ENCODE data around the gene GPC6.

GPC6 gene

DNA sequence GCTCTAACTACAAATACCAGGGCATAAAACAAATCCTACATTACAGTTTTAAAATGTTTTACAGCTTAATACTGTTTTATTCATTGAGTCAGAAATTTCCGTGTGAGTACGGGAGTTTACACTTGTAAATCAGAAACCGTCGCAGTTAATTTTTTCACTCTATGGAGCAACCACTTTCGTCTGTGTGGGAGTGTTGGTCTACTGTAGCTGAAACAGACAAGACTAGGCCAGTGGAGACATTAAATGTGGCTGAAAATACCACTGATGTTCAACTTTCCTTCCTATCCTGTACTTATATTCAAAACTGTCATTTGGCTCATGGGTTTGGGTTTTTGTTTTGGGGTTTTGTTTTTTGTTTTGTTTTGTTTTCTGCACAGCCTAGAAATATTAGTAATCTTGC is 984.2 kb downstream of the GPC6 start:
- in situ Hi-C loops (cut with MboI; ENCODE audit: low sequenced_read_pairs): no loop called here
- Histone ChIP-seq H3K4me1 (peaks cover 37% of the 10 kb centered on the region), H3K36me3 (replicated peaks) (no peaks in the 10 kb centered on the region), H3K4me3 (no peak overlapping the region), H3K9me3 (no peaks in the 10 kb centered on the region), H3K27me3 (ENCODE audit: low read depth) (no peaks in the 10 kb centered on the region)
- DNase-seq (ENCODE audit: low spot score in 2 of 2): no peak

GRCh38 chr13:94212196-94212595 is 985.6 kb downstream of the GPC6 start:
- Histone ChIP-seq H3K4me1 (peaks cover 46% of the 10 kb centered on the region), H3K36me3 (replicated peaks) (no peaks in the 10 kb centered on the region), H3K27me3 (ENCODE audit: low read depth) (no peaks in the 10 kb centered on the region), H3K9me3 (no peaks in the 10 kb centered on the region), H3K4me3 (no peak overlapping the region)
- no peak for DNase-seq (ENCODE audit: low spot score in 2 of 2)
- in situ Hi-C loops (cut with MboI; ENCODE audit: low sequenced_read_pairs): no loop called here

DNA sequence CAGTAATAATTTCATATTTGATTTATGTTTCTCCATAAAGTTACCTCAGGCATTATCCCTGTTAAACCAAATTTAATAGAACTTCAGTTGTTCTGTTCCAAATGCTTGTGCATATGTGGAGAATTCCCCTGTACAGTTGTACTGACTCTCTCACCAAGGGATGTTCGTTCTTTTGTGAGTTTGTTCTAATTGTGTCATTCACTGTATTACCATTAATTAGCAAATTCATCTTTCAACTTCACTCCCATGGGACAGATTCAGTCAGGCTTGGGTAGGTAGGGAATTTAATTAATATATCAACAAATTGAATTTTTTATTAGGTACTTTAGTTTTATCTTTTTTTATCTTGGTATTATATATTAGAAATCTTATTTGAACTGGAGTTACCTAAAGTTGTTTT is 987.5 kb downstream of the GPC6 start:
- DNase-seq (ENCODE audit: low spot score in 2 of 2): no peak
- H3K9me3 ChIP-seq: no peaks in the 10 kb centered on the region
- peaks cover 61% of the 10 kb centered on the region for H3K4me1 ChIP-seq
- no peaks in the 10 kb centered on the region for H3K36me3 ChIP-seq (replicated peaks)
- no peaks in the 10 kb centered on the region for H3K27me3 ChIP-seq (ENCODE audit: low read depth)
- no peak overlapping the region for H3K4me3 ChIP-seq
- in situ Hi-C loops (cut with MboI; ENCODE audit: low sequenced_read_pairs): no loop called here

- peak in 1 of 2 experiments; percentile 79 for DNase-seq (ENCODE audit: low spot score in 2 of 2)
- H3K4me1 ChIP-seq: peaks cover 58% of the 10 kb centered on the region
- H3K9me3 ChIP-seq: no peaks in the 10 kb centered on the region
- H3K4me3 ChIP-seq: no peak overlapping the region
- in situ Hi-C loops (cut with MboI; ENCODE audit: low sequenced_read_pairs): no loop called here
- H3K27me3 ChIP-seq (ENCODE audit: low read depth): no peaks in the 10 kb centered on the region
- H3K36me3 ChIP-seq (replicated peaks): no peaks in the 10 kb centered on the region
Observed at GRCh38 chr13:94214975-94215374, 988.4 kb downstream of the GPC6 start.

GRCh38 chr13:94216476-94216875 is 989.9 kb downstream of the GPC6 start:
- Histone ChIP-seq H3K36me3 (replicated peaks) (no peaks in the 10 kb centered on the region), H3K4me1 (peaks cover 47% of the 10 kb centered on the region), H3K27me3 (ENCODE audit: low read depth) (no peaks in the 10 kb centered on the region), H3K4me3 (no peak overlapping the region), H3K9me3 (no peaks in the 10 kb centered on the region)
- in situ Hi-C loops (cut with MboI; ENCODE audit: low sequenced_read_pairs): no loop called here
- no peak for DNase-seq (ENCODE audit: low spot score in 2 of 2)

- in situ Hi-C loops (cut with MboI; ENCODE audit: low sequenced_read_pairs): no loop called here
- DNase-seq (ENCODE audit: low spot score in 2 of 2): no peak
- no peak overlapping the region for H3K4me3 ChIP-seq
- H3K4me1 ChIP-seq: peaks cover 47% of the 10 kb centered on the region
- no peaks in the 10 kb centered on the region for H3K36me3 ChIP-seq (replicated peaks)
- no peaks in the 10 kb centered on the region for H3K27me3 ChIP-seq (ENCODE audit: low read depth)
- no peaks in the 10 kb centered on the region for H3K9me3 ChIP-seq
Observed at GRCh38 chr13:94217370-94217769, 990.8 kb downstream of the GPC6 start.

DNA sequence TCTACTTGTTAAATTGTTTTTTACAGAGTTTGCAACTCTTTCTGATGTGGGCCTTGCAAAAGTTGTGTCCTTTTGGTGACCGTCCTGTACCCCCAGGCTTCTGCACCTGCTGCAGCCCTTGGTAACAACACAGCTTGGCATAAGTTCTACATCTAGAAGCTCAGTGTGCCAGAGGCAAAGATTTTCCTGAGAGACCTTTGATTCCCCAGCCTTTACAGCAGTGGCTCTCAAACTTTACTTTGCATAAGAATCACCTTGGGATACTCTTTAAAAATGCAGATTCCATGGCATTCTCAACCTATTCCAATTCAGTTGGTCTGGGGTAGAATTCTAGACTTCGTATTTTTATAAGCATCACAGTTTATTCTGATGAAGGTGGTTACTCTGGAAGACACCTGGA is 991.9 kb downstream of the GPC6 start:
- peak; percentile 54 to 88 for DNase-seq (ENCODE audit: low spot score in 2 of 2)
- no peaks in the 10 kb centered on the region for H3K36me3 ChIP-seq (replicated peaks)
- H3K27me3 ChIP-seq (ENCODE audit: low read depth): no peaks in the 10 kb centered on the region
- H3K9me3 ChIP-seq: no peaks in the 10 kb centered on the region
- H3K4me3 ChIP-seq: no peak overlapping the region
- in situ Hi-C loops (cut with MboI; ENCODE audit: low sequenced_read_pairs): no loop called here
- peaks cover 47% of the 10 kb centered on the region for H3K4me1 ChIP-seq

DNA sequence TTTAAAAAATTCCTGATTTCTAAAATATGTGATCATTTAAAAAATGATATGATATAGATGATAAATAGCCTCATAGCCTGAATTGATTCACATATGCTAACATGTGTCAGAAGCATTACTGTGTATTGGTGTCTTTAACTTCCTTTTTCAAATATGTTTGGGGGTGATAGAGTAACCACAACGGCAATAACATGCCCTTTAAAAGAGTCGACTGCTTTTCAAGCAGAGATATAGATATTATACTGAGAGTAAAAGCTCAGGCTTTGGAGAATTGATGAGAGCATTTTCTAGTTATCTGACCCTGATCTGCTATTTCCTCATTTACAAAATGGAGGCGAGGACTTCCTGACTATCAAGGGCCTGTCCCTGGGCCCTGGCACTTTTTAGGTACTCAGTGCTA is 992.3 kb downstream of the GPC6 start:
- no peaks in the 10 kb centered on the region for H3K36me3 ChIP-seq (replicated peaks)
- peaks cover 47% of the 10 kb centered on the region for H3K4me1 ChIP-seq
- no peaks in the 10 kb centered on the region for H3K9me3 ChIP-seq
- in situ Hi-C loops (cut with MboI; ENCODE audit: low sequenced_read_pairs): no loop called here
- no peak overlapping the region for H3K4me3 ChIP-seq
- no peak for DNase-seq (ENCODE audit: low spot score in 2 of 2)
- no peaks in the 10 kb centered on the region for H3K27me3 ChIP-seq (ENCODE audit: low read depth)

DNA sequence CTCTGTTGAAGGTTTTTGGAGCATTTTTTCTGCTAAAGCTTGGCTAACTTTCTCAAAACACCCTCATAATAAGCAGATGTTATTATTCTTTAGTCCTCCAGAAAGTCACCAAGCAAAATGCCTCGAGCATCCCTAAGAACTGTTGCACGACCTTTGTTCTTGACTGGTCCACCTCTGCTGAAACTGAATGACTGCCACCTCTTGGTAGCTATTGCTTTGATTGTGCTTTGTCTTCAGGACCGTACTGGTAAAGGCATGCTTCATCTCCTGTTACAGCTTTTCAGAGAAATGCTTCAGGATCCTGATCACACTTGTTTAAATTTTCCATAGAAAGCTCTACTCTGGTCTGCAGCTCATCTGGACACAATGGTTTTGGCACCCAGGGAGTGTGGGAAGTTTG is 998.1 kb downstream of the GPC6 start:
- Histone ChIP-seq H3K9me3 (no peaks in the 10 kb centered on the region), H3K36me3 (replicated peaks) (no peaks in the 10 kb centered on the region), H3K4me3 (no peak overlapping the region), H3K27me3 (ENCODE audit: low read depth) (no peaks in the 10 kb centered on the region), H3K4me1 (no peaks in the 10 kb centered on the region)
- DNase-seq (ENCODE audit: low spot score in 2 of 2): no peak
- in situ Hi-C loops (cut with MboI; ENCODE audit: low sequenced_read_pairs): no loop called here

- no peaks in the 10 kb centered on the region for H3K4me1 ChIP-seq
- H3K27me3 ChIP-seq (ENCODE audit: low read depth): no peaks in the 10 kb centered on the region
- H3K36me3 ChIP-seq (replicated peaks): no peaks in the 10 kb centered on the region
- H3K4me3 ChIP-seq: no peak overlapping the region
- DNase-seq (ENCODE audit: low spot score in 2 of 2): no peak
- in situ Hi-C loops (cut with MboI; ENCODE audit: low sequenced_read_pairs): no loop called here
- H3K9me3 ChIP-seq: no peaks in the 10 kb centered on the region
Observed at GRCh38 chr13:94227255-94227879, 1000.8 kb downstream of the GPC6 start.

- H3K4me1 ChIP-seq: no peaks in the 10 kb centered on the region
- DNase-seq (ENCODE audit: low spot score in 2 of 2): no peak
- H3K9me3 ChIP-seq: no peaks in the 10 kb centered on the region
- in situ Hi-C loops (cut with MboI; ENCODE audit: low sequenced_read_pairs): no loop called here
- no peaks in the 10 kb centered on the region for H3K36me3 ChIP-seq (replicated peaks)
- H3K27me3 ChIP-seq (ENCODE audit: low read depth): no peaks in the 10 kb centered on the region
- no peak overlapping the region for H3K4me3 ChIP-seq
Observed at GRCh38 chr13:94228763-94229162, 1002.2 kb downstream of the GPC6 start.

- Histone ChIP-seq H3K27me3 (ENCODE audit: low read depth) (no peaks in the 10 kb centered on the region), H3K4me3 (no peak overlapping the region), H3K9me3 (no peaks in the 10 kb centered on the region), H3K4me1 (no peaks in the 10 kb centered on the region), H3K36me3 (replicated peaks) (no peaks in the 10 kb centered on the region)
- DNase-seq (ENCODE audit: low spot score in 2 of 2): no peak
- in situ Hi-C loops (cut with MboI; ENCODE audit: low sequenced_read_pairs): no loop called here
Observed at GRCh38 chr13:94232161-94232950, 1005.7 kb downstream of the GPC6 start.

GRCh38 chr13:94232956-94233355 is 1006.3 kb downstream of the GPC6 start:
- no peak for DNase-seq (ENCODE audit: low spot score in 2 of 2)
- Histone ChIP-seq H3K4me1 (no peaks in the 10 kb centered on the region), H3K9me3 (no peaks in the 10 kb centered on the region), H3K27me3 (ENCODE audit: low read depth) (no peaks in the 10 kb centered on the region), H3K4me3 (no peak overlapping the region), H3K36me3 (replicated peaks) (no peaks in the 10 kb centered on the region)
- in situ Hi-C loops (cut with MboI; ENCODE audit: low sequenced_read_pairs): no loop called here

- DNase-seq (ENCODE audit: low spot score in 2 of 2): no peak
- Histone ChIP-seq H3K4me3 (no peak overlapping the region), H3K9me3 (no peaks in the 10 kb centered on the region), H3K4me1 (no peaks in the 10 kb centered on the region), H3K27me3 (ENCODE audit: low read depth) (no peaks in the 10 kb centered on the region), H3K36me3 (replicated peaks) (no peaks in the 10 kb centered on the region)
- in situ Hi-C loops (cut with MboI; ENCODE audit: low sequenced_read_pairs): no loop called here
Observed at GRCh38 chr13:94233401-94233800, 1006.8 kb downstream of the GPC6 start.

Data from HAP-1 (cell line).